ENCODE data around the gene GPR42.
"Not testable (repeated sequence)": the region's sequence is repeated elsewhere in the genome, so short reads cannot be mapped to it uniquely, and the experiment has no call there.

GPR42 gene

GRCh38 chr19:35397064-35397463 lies 26.2 kb downstream of the GPR42 start:
- TF ChIP-seq SUZ12 (IDR thresholded peaks at IDR 0.05) (no peak), ZNF384 (IDR thresholded peaks at IDR 0.05) (no peak), BHLHE40 (IDR thresholded peaks at IDR 0.05; ENCODE audit: borderline replicate concordance) (no peak), ELF4 (IDR thresholded peaks at IDR 0.05) (no peak), CTBP1 (IDR thresholded peaks at IDR 0.05; ENCODE audit: borderline replicate concordance) (no peak), TARDBP (IDR thresholded peaks at IDR 0.05) (no peak), HDGF (IDR thresholded peaks at IDR 0.05; ENCODE audit: borderline replicate concordance) (no peak), ARNT (IDR thresholded peaks at IDR 0.05) (no peak), FOXA1 (IDR thresholded peaks at IDR 0.05) (no peak), NFRKB (IDR thresholded peaks at IDR 0.05) (no peak), L3MBTL2 (conservative IDR thresholded peaks at IDR 0.05) (no peak), FOXK2 (IDR thresholded peaks at IDR 0.05) (no peak), SP1 (IDR thresholded peaks at IDR 0.05) (no peak), FOXM1 (IDR thresholded peaks at IDR 0.05; ENCODE audit: borderline replicate concordance) (no peak), LEF1 (IDR thresholded peaks at IDR 0.05; ENCODE audit: borderline replicate concordance) (no peak)
- TF ChIP-seq, protein P1, sequence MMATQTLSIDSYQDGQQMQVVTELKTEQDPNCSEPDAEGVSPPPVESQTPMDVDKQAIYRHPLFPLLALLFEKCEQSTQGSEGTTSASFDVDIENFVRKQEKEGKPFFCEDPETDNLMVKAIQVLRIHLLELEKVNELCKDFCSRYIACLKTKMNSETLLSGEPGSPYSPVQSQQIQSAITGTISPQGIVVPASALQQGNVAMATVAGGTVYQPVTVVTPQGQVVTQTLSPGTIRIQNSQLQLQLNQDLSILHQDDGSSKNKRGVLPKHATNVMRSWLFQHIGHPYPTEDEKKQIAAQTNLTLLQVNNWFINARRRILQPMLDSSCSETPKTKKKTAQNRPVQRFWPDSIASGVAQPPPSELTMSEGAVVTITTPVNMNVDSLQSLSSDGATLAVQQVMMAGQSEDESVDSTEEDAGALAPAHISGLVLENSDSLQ (IDR thresholded peaks at IDR 0.05): no peak
- ChIA-PET CTCF (no interaction called here), POLR2A (no interaction called here)
- no peak for DNase-seq (ENCODE audit: extremely low spot score)

- DNase-seq (ENCODE audit: extremely low spot score): no peak
- CTCF ChIA-PET: no interaction called here
- TF ChIP-seq FOXA1 (IDR thresholded peaks at IDR 0.05): no peak
- TF ChIP-seq CTBP1 (IDR thresholded peaks at IDR 0.05; ENCODE audit: borderline replicate concordance): no peak
- TF ChIP-seq NFRKB (IDR thresholded peaks at IDR 0.05): no peak
- TF ChIP-seq L3MBTL2 (conservative IDR thresholded peaks at IDR 0.05): no peak
- no peak for TF ChIP-seq BHLHE40 (IDR thresholded peaks at IDR 0.05; ENCODE audit: borderline replicate concordance)
- TF ChIP-seq SUZ12 (IDR thresholded peaks at IDR 0.05): no peak
- TF ChIP-seq FOXM1 (IDR thresholded peaks at IDR 0.05; ENCODE audit: borderline replicate concordance): no peak
- TF ChIP-seq HDGF (IDR thresholded peaks at IDR 0.05; ENCODE audit: borderline replicate concordance): no peak
- TF ChIP-seq, protein P1 (IDR thresholded peaks at IDR 0.05): no peak
- TF ChIP-seq FOXK2 (IDR thresholded peaks at IDR 0.05): no peak
- TF ChIP-seq SP1 (IDR thresholded peaks at IDR 0.05): no peak
- TF ChIP-seq TARDBP (IDR thresholded peaks at IDR 0.05): no peak
- TF ChIP-seq LEF1 (IDR thresholded peaks at IDR 0.05; ENCODE audit: borderline replicate concordance): no peak
- TF ChIP-seq ZNF384 (IDR thresholded peaks at IDR 0.05): no peak
- POLR2A ChIA-PET: no interaction called here
Measured at GRCh38 chr19:35398570-35398969, 27.7 kb downstream of the GPR42 start.

DNA sequence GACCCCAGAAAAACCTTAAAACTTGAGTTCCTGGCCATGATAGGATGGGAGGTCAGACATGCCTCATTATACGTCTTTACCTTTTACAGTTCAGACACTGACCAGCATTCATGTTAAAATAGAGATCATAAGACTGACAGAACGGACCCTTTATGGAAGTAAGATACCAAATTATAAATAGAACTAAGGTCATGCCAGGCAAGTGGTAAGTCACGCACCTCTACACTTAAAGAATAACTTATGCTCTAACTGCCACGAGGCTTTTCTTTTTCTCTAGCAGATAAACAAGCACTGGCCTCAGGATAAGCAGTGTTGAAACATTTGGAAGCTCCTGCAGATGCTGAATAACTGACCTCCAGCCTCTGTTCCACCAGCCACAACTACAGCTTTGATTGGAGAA lies 28.4 kb downstream of the GPR42 start:
- no peak for TF ChIP-seq ARNT (IDR thresholded peaks at IDR 0.05)
- TF ChIP-seq TARDBP (IDR thresholded peaks at IDR 0.05): no peak
- TF ChIP-seq, protein P1 (IDR thresholded peaks at IDR 0.05): no peak
- TF ChIP-seq ZNF384 (IDR thresholded peaks at IDR 0.05): no peak
- no peak for TF ChIP-seq LEF1 (IDR thresholded peaks at IDR 0.05; ENCODE audit: borderline replicate concordance)
- no peak for TF ChIP-seq HDGF (IDR thresholded peaks at IDR 0.05; ENCODE audit: borderline replicate concordance)
- no peak for TF ChIP-seq FOXM1 (IDR thresholded peaks at IDR 0.05; ENCODE audit: borderline replicate concordance)
- TF ChIP-seq CTBP1 (IDR thresholded peaks at IDR 0.05; ENCODE audit: borderline replicate concordance): no peak
- no peak for TF ChIP-seq SUZ12 (IDR thresholded peaks at IDR 0.05)
- TF ChIP-seq BHLHE40 (IDR thresholded peaks at IDR 0.05; ENCODE audit: borderline replicate concordance): no peak
- TF ChIP-seq FOXA1 (IDR thresholded peaks at IDR 0.05): no peak
- no peak for TF ChIP-seq NFRKB (IDR thresholded peaks at IDR 0.05)
- no peak for TF ChIP-seq FOXK2 (IDR thresholded peaks at IDR 0.05)
- TF ChIP-seq L3MBTL2 (conservative IDR thresholded peaks at IDR 0.05): no peak
- TF ChIP-seq ELF4 (IDR thresholded peaks at IDR 0.05): no peak
- no peak for TF ChIP-seq SP1 (IDR thresholded peaks at IDR 0.05)
- ChIA-PET CTCF (no interaction called here), POLR2A (no interaction called here)
- no peak for DNase-seq (ENCODE audit: extremely low spot score)

DNA sequence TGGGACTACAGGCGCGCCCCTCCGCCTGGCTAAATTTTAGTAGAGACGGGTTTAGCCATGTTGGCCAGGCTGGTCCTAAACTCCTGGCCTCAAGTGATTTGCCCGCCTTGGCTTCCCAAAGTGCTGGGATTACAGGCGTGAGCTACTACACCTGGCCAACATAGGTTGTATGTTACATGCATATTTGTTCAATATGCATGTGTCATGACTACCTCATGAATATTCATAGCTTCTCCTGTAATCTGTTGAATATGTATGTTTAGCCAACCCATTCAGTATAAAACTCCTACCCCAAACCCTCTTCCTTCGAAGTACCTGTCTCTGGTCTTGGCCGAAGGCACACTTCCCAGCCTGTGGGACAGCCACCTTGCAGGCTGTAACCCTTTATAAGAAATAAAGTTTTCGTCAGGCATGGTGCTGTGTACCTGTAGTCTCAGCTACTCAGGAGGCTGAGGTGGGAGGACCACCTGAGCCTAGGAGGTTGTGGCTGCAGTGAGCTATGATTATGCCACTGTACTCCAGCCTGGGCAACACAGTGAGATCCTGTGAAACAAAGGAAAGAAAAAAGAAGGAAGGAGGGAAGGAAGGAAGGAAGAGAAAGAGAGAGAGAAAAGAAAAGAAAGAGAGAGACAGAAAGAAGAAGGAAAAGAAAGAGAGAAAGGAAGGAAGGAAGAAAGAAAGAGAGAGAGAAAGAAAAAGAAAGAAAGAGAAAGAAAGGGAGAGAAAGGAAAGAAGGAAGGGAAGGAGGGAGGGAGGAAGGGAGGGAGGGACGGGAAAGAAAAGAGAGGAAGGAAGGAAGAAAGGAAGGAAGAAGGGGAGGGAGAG lies 29.3 kb downstream of the GPR42 start:
- DNase-seq (ENCODE audit: extremely low spot score): no peak
- TF ChIP-seq FOXA1 (IDR thresholded peaks at IDR 0.05): no peak
- CTCF ChIA-PET: interaction anchor here (0.6 kb wide), 1 partner anchor 8 kb away, joined by 3 read pairs; no protein-coding TSS in a partner anchor
- POLR2A ChIA-PET: no interaction called here

DNA sequence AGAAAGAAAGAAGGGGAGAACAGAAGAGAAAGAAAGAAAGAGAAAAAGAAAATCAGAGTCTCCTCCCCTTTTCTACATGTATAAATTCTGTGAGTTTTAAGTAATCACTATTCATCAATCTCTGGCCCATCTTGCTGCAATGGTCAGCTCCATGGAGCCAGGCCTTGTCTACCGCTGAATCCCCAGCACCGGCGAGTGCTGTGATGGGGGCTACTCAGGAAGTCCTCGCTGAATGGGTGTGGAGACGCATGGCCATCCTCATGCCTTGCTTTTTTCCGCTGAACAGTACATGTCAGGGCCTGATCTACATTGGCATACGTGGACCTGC lies 29.9 kb downstream of the GPR42 start:
- CTCF ChIA-PET: no interaction called here
- POLR2A ChIA-PET: no interaction called here

DNA sequence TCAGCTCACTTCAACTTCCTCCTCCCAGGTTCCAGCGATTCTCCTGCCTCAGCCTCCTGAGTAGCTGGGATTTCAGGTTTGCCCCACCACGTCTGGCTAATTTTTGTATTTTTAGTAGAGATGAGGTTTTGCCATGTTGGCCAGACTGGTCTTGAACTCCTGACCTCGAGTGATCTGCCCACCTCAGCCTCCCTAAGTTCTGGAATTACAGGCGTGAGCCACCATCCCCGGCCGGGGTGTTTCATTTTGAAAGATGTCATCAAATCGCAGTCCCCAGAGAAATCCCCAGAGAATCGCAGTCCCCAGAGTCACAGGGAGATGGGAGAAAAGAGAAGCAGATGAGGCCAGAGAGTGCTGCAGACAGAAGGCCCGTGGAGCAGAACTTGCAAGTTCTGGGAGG lies 30.5 kb downstream of the GPR42 start:
- CTCF ChIA-PET; DNase-seq (ENCODE audit: extremely low spot score); POLR2A ChIA-PET: not testable (repeated sequence)

More for the DNA sequence above, 29.9 kb downstream of the GPR42 start:
- no peak for TF ChIP-seq TARDBP (IDR thresholded peaks at IDR 0.05)
- TF ChIP-seq FOXK2 (IDR thresholded peaks at IDR 0.05): no peak
- no peak for TF ChIP-seq ELF4 (IDR thresholded peaks at IDR 0.05)
- no peak for TF ChIP-seq SUZ12 (IDR thresholded peaks at IDR 0.05)
- no peak for TF ChIP-seq HDGF (IDR thresholded peaks at IDR 0.05; ENCODE audit: borderline replicate concordance)
- TF ChIP-seq NFRKB (IDR thresholded peaks at IDR 0.05): no peak
- no peak for TF ChIP-seq ARNT (IDR thresholded peaks at IDR 0.05)
- TF ChIP-seq BHLHE40 (IDR thresholded peaks at IDR 0.05; ENCODE audit: borderline replicate concordance): no peak
- no peak for TF ChIP-seq FOXM1 (IDR thresholded peaks at IDR 0.05; ENCODE audit: borderline replicate concordance)
- TF ChIP-seq, protein P1 (IDR thresholded peaks at IDR 0.05): no peak
- no peak for TF ChIP-seq LEF1 (IDR thresholded peaks at IDR 0.05; ENCODE audit: borderline replicate concordance)
- no peak for TF ChIP-seq FOXA1 (IDR thresholded peaks at IDR 0.05)
- no peak for TF ChIP-seq CTBP1 (IDR thresholded peaks at IDR 0.05; ENCODE audit: borderline replicate concordance)
- no peak for TF ChIP-seq L3MBTL2 (conservative IDR thresholded peaks at IDR 0.05)
- no peak for TF ChIP-seq ZNF384 (IDR thresholded peaks at IDR 0.05)
- TF ChIP-seq SP1 (IDR thresholded peaks at IDR 0.05): no peak
- no peak for DNase-seq (ENCODE audit: extremely low spot score)
